ENCODE results near the gene GFPT2.

The GFPT2 gene
- 1.7 to 4.1 reads per million in 2 donors for total RNA-seq

- peak; percentile 62 for DNase-seq
Observed at GRCh38 chr5:180353048-180353979, at the start of gene GFPT2. Gene GFPT2, minus strand, starts transcription at chr5:180353336. Its CDS starts 119 bp downstream, at chr5:180353217.

- DNase-seq, result no peak
Observed at GRCh38 chr5:180402716-180403115, 49.6 kb upstream of the GFPT2 start.

GRCh38 chr5:180401229-180401907 is 48.2 kb upstream of the GFPT2 start:
- no peak for DNase-seq

- no peak for DNase-seq
Observed at GRCh38 chr5:180400416-180400815, 47.3 kb upstream of the GFPT2 start.

GRCh38 chr5:180399401-180400215 is 46.5 kb upstream of the GFPT2 start:
- DNase-seq, result no peak

- no peak for DNase-seq
Observed at GRCh38 chr5:180396926-180397325, 43.8 kb upstream of the GFPT2 start.

GRCh38 chr5:180395540-180396274 is 42.6 kb upstream of the GFPT2 start:
- DNase-seq, result no peak

- DNase-seq, result no peak
Observed at GRCh38 chr5:180394031-180394636, 41.0 kb upstream of the GFPT2 start.

- DNase-seq, result no peak
Observed at GRCh38 chr5:180391276-180391675, 38.1 kb upstream of the GFPT2 start.

GRCh38 chr5:180390441-180391190 is 37.5 kb upstream of the GFPT2 start:
- no peak for DNase-seq

- DNase-seq, result no peak
Observed at GRCh38 chr5:180389252-180390101, 36.3 kb upstream of the GFPT2 start.

- no peak for DNase-seq
Observed at GRCh38 chr5:180387798-180388197, 34.7 kb upstream of the GFPT2 start.

- DNase-seq, result no peak
Observed at GRCh38 chr5:180382926-180383325, 29.8 kb upstream of the GFPT2 start.

- no peak for DNase-seq
Observed at GRCh38 chr5:180381851-180382480, 28.8 kb upstream of the GFPT2 start.

- no peak for DNase-seq
Observed at GRCh38 chr5:180381428-180381827, 28.3 kb upstream of the GFPT2 start.

GRCh38 chr5:180380856-180381255 is 27.7 kb upstream of the GFPT2 start:
- DNase-seq, result no peak

- no peak for DNase-seq
Observed at GRCh38 chr5:180380441-180380840, 27.3 kb upstream of the GFPT2 start.

GRCh38 chr5:180379355-180380070 is 26.4 kb upstream of the GFPT2 start:
- no peak for DNase-seq
